Neural progenitor cell (in vitro differentiated cells): ENCODE results near the gene RASIP1. TPM values are rescaled to one million over a fixed set of nuclear protein-coding genes. Genes with fewer than 3 reads are reported as not detected.

Experiments used
- DNase-seq: peaks from one replicate; pipeline ENCODE4 v3.0.0-alpha.2; 2016; ENCODE audit warnings: low spot score
- H2AFZ ChIP-seq: fragments of 200-600 bp; sonication (generic); replicated peaks from 2 replicates; pipeline ENCODE4 v1.6.1; 2016; ENCODE audit warnings: antibody characterized with exemption
- H3F3A ChIP-seq: fragments of 200-600 bp; sonication (generic); 2 replicates; pipeline ENCODE4 v1.6.1; 2016; ENCODE audit warnings: antibody characterized with exemption, low read depth
- H3K27ac ChIP-seq: fragments of 200-600 bp; sonication (generic); 2 replicates; pipeline ENCODE4 v1.5.1; 2016; ENCODE audit warnings: mild to moderate bottlenecking
- H3K27me3 ChIP-seq: fragments of 200-600 bp; sonication (generic); 2 replicates; pipeline ENCODE4 v1.6.1; 2016; ENCODE audit warnings: mild to moderate bottlenecking, moderate library complexity
- H3K36me3 ChIP-seq: fragments of 200-600 bp; sonication (generic); 2 replicates; pipeline ENCODE4 v1.5.1; 2016
- H3K4me1 ChIP-seq: fragments of 200-600 bp; sonication (generic); 2 replicates; pipeline ENCODE4 v1.6.1; 2016; ENCODE audit warnings: mixed run types
- H3K4me2 ChIP-seq: fragments of 200-600 bp; sonication (generic); 2 replicates; pipeline ENCODE4 v1.6.1; 2016
- H3K4me3 ChIP-seq: fragments of 200-600 bp; sonication (generic); 2 replicates; pipeline ENCODE4 v1.5.1; 2016
- H3K79me2 ChIP-seq: fragments of 200-600 bp; sonication (generic); 2 replicates; pipeline ENCODE4 v1.6.1; 2016; ENCODE audit warnings: low read depth
- H3K9ac ChIP-seq: fragments of 200-600 bp; sonication (generic); 2 replicates; pipeline ENCODE4 v1.6.1; 2016
- H3K9me3 ChIP-seq: fragments of 200-600 bp; sonication (generic); 2 replicates; pipeline ENCODE4 v1.5.1; 2016; ENCODE audit warnings: low read depth
- H4K20me1 ChIP-seq: fragments of 200-600 bp; sonication (generic); 2 replicates; pipeline ENCODE4 v1.6.1; 2016; ENCODE audit warnings: low read depth
- H3K27ac Mint-ChIP-seq: 3 replicates; pipeline ENCODE4 v1.8.0; 2021; ENCODE audit warnings: mixed read lengths
- H3K27me3 Mint-ChIP-seq: 2 replicates; pipeline ENCODE4 v1.8.0; 2022; ENCODE audit warnings: low read depth, mild to moderate bottlenecking, inconsistent platforms, moderate library complexity, mixed read lengths; ENCODE audit not compliant: insufficient read depth
- H3K36me3 Mint-ChIP-seq: 3 replicates; pipeline ENCODE4 v1.8.0; 2021; ENCODE audit warnings: mixed read lengths
- H3K4me1 Mint-ChIP-seq: 3 replicates; pipeline ENCODE4 v1.8.0; 2021; ENCODE audit warnings: mixed read lengths
- H3K4me3 Mint-ChIP-seq: 3 replicates; pipeline ENCODE4 v1.8.0; 2021; ENCODE audit warnings: mild to moderate bottlenecking, moderate library complexity, mixed read lengths
- H3K9me3 Mint-ChIP-seq: 3 replicates; pipeline ENCODE4 v1.8.0; 2020; ENCODE audit warnings: mixed read lengths
- CTCF ChIP-seq: fragments of 200-600 bp; sonication (generic); IDR thresholded peaks from 2 replicates; pipeline ENCODE4 v1.5.1; 2017; ENCODE audit warnings: antibody characterized with exemption, mild to moderate bottlenecking
- EZH2 ChIP-seq: fragments of 200-600 bp; sonication (generic); IDR thresholded peaks from 2 replicates; pipeline ENCODE4 v1.6.1; 2017; ENCODE audit warnings: antibody characterized with exemption, mild to moderate bottlenecking, moderate library complexity
- EZH2phosphoT487 ChIP-seq: fragments of 200-600 bp; sonication (generic); IDR thresholded peaks from 2 replicates; pipeline ENCODE4 v1.6.1; 2017; ENCODE audit warnings: antibody characterized with exemption
- total RNA-seq: library from RNA; depleted of rRNA; stranded (reverse); fragments of >200 nt; gene quantifications from 2 replicates; pipeline ENCODE4 v1.2.3, GENCODE V29; 2015; ENCODE audit warnings: low replicate concordance

The RASIP1 gene
- total RNA-seq, 1 donor from 2014 or later, result 0.86 TPM

GRCh38 chr19:48714759-48715675, 25.4 kb downstream of the RASIP1 start:
- Histone ChIP-seq H3K27me3 (no peaks in the 10 kb centered on the region), H2AFZ (no peak overlapping the region), H3K79me2 (no peaks in the 10 kb centered on the region), H4K20me1 (no peaks in the 10 kb centered on the region), H3K4me3 (peak overlapping the region; percentile 52), H3K9ac (peak overlapping the region; percentile 18), H3K36me3 (no peaks in the 10 kb centered on the region), H3K27ac (no peak overlapping the region), H3K4me2 (peak overlapping the region; percentile 81), H3K9me3 (no peaks in the 10 kb centered on the region), H3F3A (peaks cover 41% of the 10 kb centered on the region), H3K4me1 (peaks cover 18% of the 10 kb centered on the region)
- peaks cover 8% of the 10 kb centered on the region for H3K27me3 Mint-ChIP-seq
- peak overlapping the region; percentile 79 for H3K27ac Mint-ChIP-seq
- no peaks in the 10 kb centered on the region for H3K9me3 Mint-ChIP-seq
- H3K36me3 Mint-ChIP-seq, result peaks cover 2% of the 10 kb centered on the region
- peak overlapping the region; percentile 79 for H3K4me3 Mint-ChIP-seq
- H3K4me1 Mint-ChIP-seq, result peaks cover 47% of the 10 kb centered on the region
- TF ChIP-seq CTCF, result no peak
- TF ChIP-seq EZH2, result no peak
- TF ChIP-seq EZH2phosphoT487, result no peak
- DNase-seq, result no peak

- no peaks in the 10 kb centered on the region for H3K27me3 ChIP-seq
- H3K27me3 Mint-ChIP-seq, result peaks cover 5% of the 10 kb centered on the region
- peak overlapping the region; percentile 92 for H3K4me3 Mint-ChIP-seq
- peak overlapping the region; percentile 81 for H3K4me2 ChIP-seq
- no peaks in the 10 kb centered on the region for H3K9me3 ChIP-seq
- H2AFZ ChIP-seq, result peak overlapping the region; percentile 66
- peaks cover 39% of the 10 kb centered on the region for H3F3A ChIP-seq
- H3K27ac Mint-ChIP-seq, result peak overlapping the region; percentile 79
- H3K27ac ChIP-seq, result no peak overlapping the region
- TF ChIP-seq CTCF, result no peak
- no peak for TF ChIP-seq EZH2
- no peak for TF ChIP-seq EZH2phosphoT487
- H3K36me3 Mint-ChIP-seq, result peaks cover 2% of the 10 kb centered on the region
- DNase-seq, result peak; percentile 100
- peaks cover 18% of the 10 kb centered on the region for H3K4me1 ChIP-seq
- peak overlapping the region; percentile 75 for H3K4me3 ChIP-seq
- H3K79me2 ChIP-seq, result no peaks in the 10 kb centered on the region
- H3K9me3 Mint-ChIP-seq, result no peaks in the 10 kb centered on the region
- peaks cover 42% of the 10 kb centered on the region for H3K4me1 Mint-ChIP-seq
- peak overlapping the region; percentile 18 for H3K9ac ChIP-seq
- no peaks in the 10 kb centered on the region for H3K36me3 ChIP-seq
- H4K20me1 ChIP-seq, result no peaks in the 10 kb centered on the region
Measured at GRCh38 chr19:48713864-48714755, 26.3 kb downstream of the RASIP1 start.

- peaks cover 13% of the 10 kb centered on the region for H3K4me1 ChIP-seq
- peak; percentile 74 for DNase-seq
- H3K79me2 ChIP-seq, result no peaks in the 10 kb centered on the region
- no peak overlapping the region for H3K27ac Mint-ChIP-seq
- H3K36me3 ChIP-seq, result no peaks in the 10 kb centered on the region
- H3K9ac ChIP-seq, result no peak overlapping the region
- no peaks in the 10 kb centered on the region for H3K9me3 ChIP-seq
- H3K4me1 Mint-ChIP-seq, result peaks cover 34% of the 10 kb centered on the region
- peak overlapping the region; percentile 75 for H3K4me3 ChIP-seq
- TF ChIP-seq EZH2phosphoT487 (no peak), CTCF (peak; percentile 39), EZH2 (no peak)
- peak overlapping the region; percentile 80 for H3K4me2 ChIP-seq
- H2AFZ ChIP-seq, result peak overlapping the region; percentile 66
- peak overlapping the region; percentile 92 for H3K4me3 Mint-ChIP-seq
- no peak overlapping the region for H3K27ac ChIP-seq
- no peaks in the 10 kb centered on the region for H3K9me3 Mint-ChIP-seq
- peaks cover 2% of the 10 kb centered on the region for H3K36me3 Mint-ChIP-seq
- H3K27me3 Mint-ChIP-seq, result peaks cover 3% of the 10 kb centered on the region
- no peaks in the 10 kb centered on the region for H4K20me1 ChIP-seq
- peaks cover 39% of the 10 kb centered on the region for H3F3A ChIP-seq
- no peaks in the 10 kb centered on the region for H3K27me3 ChIP-seq
Measured at GRCh38 chr19:48713041-48713863, 27.2 kb downstream of the RASIP1 start.
